ENCODE results near the gene B4GALT1. TPM values are rescaled to one million over a fixed set of nuclear protein-coding genes. Genes with fewer than 3 reads are reported as not detected.

Gene B4GALT1
- total and polyA plus RNA-seq, 2 of the 8 experiments (the other 6 are each of a cell fraction or from before 2014, with no cell fraction given) = 12.8 to 18.2 TPM

GRCh38 chr9:33117796-33118195, 49.3 kb downstream of the B4GALT1 start:
- Histone ChIP-seq H3K14ac (ENCODE audit: insufficient read length) (no peak overlapping the region), H4K5ac (ENCODE audit: insufficient read length, low read depth, low read length) (no peak overlapping the region), H3K4me3 (ENCODE audit: extremely low read depth in 1 of 4, insufficient read depth in 2 of 4, low read depth in 3 of 4, low read length in 4 of 4) (no peak overlapping the region), H3K4me1 (replicated peaks in 1 of 4; ENCODE audit: control insufficient read depth in 3 of 4, insufficient read depth in 4 of 4, low read length in 3 of 4) (peaks cover 0 to 3% (median 0%) of the 10 kb centered on the region in 4 experiments; a peak in 1 of 7 replicates), H3K27ac (ENCODE audit: low read depth, low read length) (no peak overlapping the region), H4K8ac (ENCODE audit: extremely low read depth, insufficient read depth, low read length) (no peak overlapping the region; the same call in 1 of the 2 replicates), H2BK12ac (ENCODE audit: low read depth, low read length) (no peak overlapping the region), H3K79me2 (ENCODE audit: control insufficient read depth in 1 of 2, insufficient read depth in 2 of 2, low read length in 2 of 2) (no peaks in the 10 kb centered on the region), H2AFZ (ENCODE audit: low read length) (no peak overlapping the region), H3K18ac (ENCODE audit: extremely low read depth, low read length) (no peak overlapping the region), H3K36me3 (ENCODE audit: control insufficient read depth in 2 of 4, insufficient read depth in 4 of 4, low read length in 3 of 4) (no peaks in the 10 kb centered on the region), H2BK120ac (replicated peaks; ENCODE audit: low read depth, low read length) (no peak overlapping the region), H3K4me2 (ENCODE audit: insufficient read depth in 1 of 2, low read depth in 2 of 2, low read length in 2 of 2) (no peak overlapping the region), H3K79me1 (ENCODE audit: low read depth, low read length) (no peaks in the 10 kb centered on the region; the same call in 1 of the 2 replicates), H3K27me3 (replicated peaks in 1 of 4; ENCODE audit: control insufficient read depth in 3 of 4, extremely low read depth in 1 of 4, insufficient read depth in 3 of 4, low read length in 3 of 4) (no peaks in the 10 kb centered on the region), H2BK15ac (ENCODE audit: low read length) (no peak overlapping the region), H3K9me3 (ENCODE audit: insufficient read depth in 2 of 2, low read depth in 1 of 2, low read length in 1 of 2) (no peaks in the 10 kb centered on the region), H2AK5ac (ENCODE audit: low read depth, low read length) (no peak overlapping the region), H3K23ac (ENCODE audit: insufficient read length) (no peak overlapping the region), H4K20me1 (replicated peaks in 1 of 2; ENCODE audit: control insufficient read depth in 1 of 2, insufficient read depth in 2 of 2, low read length in 2 of 2) (no peaks in the 10 kb centered on the region), H3K4ac (replicated peaks; ENCODE audit: insufficient read length, low read depth, low read length) (no peak overlapping the region), H4K91ac (replicated peaks; ENCODE audit: insufficient read length, low read length) (no peak overlapping the region), H2BK20ac (ENCODE audit: low read length) (no peak overlapping the region), H3K56ac (replicated peaks; ENCODE audit: insufficient read length, low read depth, low read length) (no peak overlapping the region), H3K23me2 (ENCODE audit: low read depth, low read length) (no peaks in the 10 kb centered on the region), H3K9ac (replicated peaks in 1 of 4; ENCODE audit: extremely low read depth in 1 of 4, low read depth in 3 of 4, low read length in 3 of 4) (no peak overlapping the region), H2BK5ac (ENCODE audit: low read depth, low read length) (no peak overlapping the region)
- POLR2A ChIA-PET (ENCODE audit: partially characterized antibody) = no interaction called here
- FAIRE-seq (no peak), DNase-seq (ENCODE audit: low read depth in 1 of 2, low spot score in 2 of 2) (no peak)
- TF ChIP-seq RNF2 (IDR thresholded peaks at IDR 0.05; ENCODE audit: borderline replicate concordance, low read depth, low read length, missing control alignments, poor library complexity, severe bottlenecking) (no peak), NANOG (IDR thresholded peaks at IDR 0.05; ENCODE audit: insufficient read depth, low read depth, low read length, poor library complexity, severe bottlenecking) (no peak), ATF3 (IDR thresholded peaks at IDR 0.05; ENCODE audit: insufficient read depth, low read depth, low read length) (no peak), KDM5A (IDR thresholded peaks at IDR 0.05; ENCODE audit: low read length) (no peak)
- CTCF ChIA-PET (ENCODE audit: partially characterized antibody) = interaction anchor here (0.6 to 1.8 kb wide), 2 partner anchors 9 to 806 kb away, joined by 3 to 5 read pairs; no protein-coding TSS in a partner anchor
- 81% methylated on average over 4 of the region's 4 CpGs; no CpG with 5 or more reads in 1 of the 2 experiments for WGBS, 2 experiments (ENCODE audit: extremely low coverage in 1 of 2, insufficient coverage in 1 of 2, insufficient read length in 1 of 2, insufficient replicate concordance in 2 of 2, low coverage in 1 of 2, low lambda C conversion rate in 2 of 2, missing lambda C conversion rate in 1 of 2)
